ENCODE data around the gene CFP. TPM values are rescaled to one million over a fixed set of nuclear protein-coding genes. Genes with fewer than 3 reads are reported as not detected.

The CFP gene
- total and polyA plus RNA-seq, 8 donors = 4.2 to 25.4 (median 6.3) TPM

DNA sequence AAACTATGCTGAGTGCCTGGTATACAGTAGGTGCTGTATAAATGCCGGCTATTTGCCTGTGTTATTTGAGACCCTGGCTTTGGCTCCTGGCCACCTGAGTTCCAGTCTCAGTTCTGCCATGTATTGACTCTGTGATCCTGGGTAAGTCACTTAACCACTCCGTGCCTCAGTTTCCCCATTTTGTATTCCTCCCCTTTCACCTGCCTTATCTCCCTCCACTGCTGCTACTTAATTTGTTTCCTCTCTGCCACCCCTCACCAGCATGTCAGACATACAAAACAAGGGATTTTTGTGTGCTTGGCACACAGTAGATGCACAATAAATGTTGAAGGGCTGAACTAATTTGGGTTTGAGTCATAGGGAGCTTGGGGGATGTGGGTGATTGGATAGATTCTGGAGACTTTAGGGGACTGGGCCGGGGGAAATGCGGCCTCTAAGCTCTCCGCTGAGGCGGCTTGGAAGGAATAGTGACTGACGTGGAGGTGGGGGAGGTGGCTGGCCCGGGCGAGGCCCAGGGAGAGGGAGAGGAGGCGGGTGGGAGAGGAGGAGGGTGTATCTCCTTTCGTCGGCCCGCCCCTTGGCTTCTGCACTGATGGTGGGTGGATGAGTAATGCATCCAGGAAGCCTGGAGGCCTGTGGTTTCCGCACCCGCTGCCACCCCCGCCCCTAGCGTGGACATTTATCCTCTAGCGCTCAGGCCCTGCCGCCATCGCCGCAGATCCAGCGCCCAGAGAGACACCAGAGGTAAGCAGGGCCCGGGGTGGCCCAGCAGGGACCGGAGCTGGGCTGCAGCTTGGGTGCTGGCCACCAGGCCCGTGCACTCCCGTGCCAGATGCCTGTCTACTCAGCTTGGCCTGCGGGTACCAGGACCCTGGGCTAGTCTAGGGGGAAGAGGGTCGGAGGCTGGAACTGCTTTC is 47.7 kb downstream of the CFP start, which contains the start of gene TIMP1:
Gene TIMP1 (plus strand): TSS at position 706 of the 917 bp plus-strand sequence. CDS start 980 bp downstream, outside the sequence.
- Histone ChIP-seq H3K36me3 (peaks cover 0 to 19% of the 10 kb centered on the region in 2 donors), H3K9me3 (no peaks in the 10 kb centered on the region), H3K4me1 (peaks cover 4 to 39% of the 10 kb centered on the region in 2 donors), H3K27me3 (no peaks in the 10 kb centered on the region), H3K27ac (peak within 1 kb of the TSS; percentile 74 to 82), H3K4me3 (peak within 1 kb of the TSS; percentile 27 to 52)
- DNase-seq = peak; percentile 75 to 95 (median 91)
- TF ChIP-seq, protein P1, sequence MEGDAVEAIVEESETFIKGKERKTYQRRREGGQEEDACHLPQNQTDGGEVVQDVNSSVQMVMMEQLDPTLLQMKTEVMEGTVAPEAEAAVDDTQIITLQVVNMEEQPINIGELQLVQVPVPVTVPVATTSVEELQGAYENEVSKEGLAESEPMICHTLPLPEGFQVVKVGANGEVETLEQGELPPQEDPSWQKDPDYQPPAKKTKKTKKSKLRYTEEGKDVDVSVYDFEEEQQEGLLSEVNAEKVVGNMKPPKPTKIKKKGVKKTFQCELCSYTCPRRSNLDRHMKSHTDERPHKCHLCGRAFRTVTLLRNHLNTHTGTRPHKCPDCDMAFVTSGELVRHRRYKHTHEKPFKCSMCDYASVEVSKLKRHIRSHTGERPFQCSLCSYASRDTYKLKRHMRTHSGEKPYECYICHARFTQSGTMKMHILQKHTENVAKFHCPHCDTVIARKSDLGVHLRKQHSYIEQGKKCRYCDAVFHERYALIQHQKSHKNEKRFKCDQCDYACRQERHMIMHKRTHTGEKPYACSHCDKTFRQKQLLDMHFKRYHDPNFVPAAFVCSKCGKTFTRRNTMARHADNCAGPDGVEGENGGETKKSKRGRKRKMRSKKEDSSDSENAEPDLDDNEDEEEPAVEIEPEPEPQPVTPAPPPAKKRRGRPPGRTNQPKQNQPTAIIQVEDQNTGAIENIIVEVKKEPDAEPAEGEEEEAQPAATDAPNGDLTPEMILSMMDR (IDR thresholded peaks at IDR 0.05) = no peak
- intact Hi-C loops (cut with DNase I) = no loop called here
- peak; percentile 90 for ATAC-seq

DNA sequence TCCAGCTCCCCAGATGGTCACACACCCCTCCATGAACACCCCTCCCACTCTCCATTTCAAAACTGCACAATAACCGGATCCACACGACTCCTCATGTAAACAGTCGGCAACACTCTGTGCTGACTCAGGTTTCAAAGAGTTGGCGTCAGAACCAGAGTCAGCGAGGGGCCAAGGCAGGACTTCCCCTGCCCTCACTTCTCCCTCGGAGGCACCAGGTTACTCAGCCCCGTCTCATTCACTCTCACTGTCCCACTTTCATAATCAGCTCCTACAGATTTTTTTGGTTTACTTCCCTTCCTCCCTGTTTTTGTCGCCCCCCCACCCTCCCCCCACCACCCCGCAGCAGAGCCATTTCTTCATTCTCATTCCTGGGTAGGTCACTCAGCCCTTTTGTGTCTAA is 50.2 kb downstream of the CFP start:
- intact Hi-C loops (cut with DNase I) = no loop called here
- Histone ChIP-seq H3K9me3 (no peaks in the 10 kb centered on the region), H3K36me3 (no peaks in the 10 kb centered on the region), H3K27me3 (peaks cover 0 to 1% of the 10 kb centered on the region in 2 donors), H3K4me1 (peaks cover 4 to 39% of the 10 kb centered on the region in 2 donors), H3K27ac (peak overlapping the region in 1 of 2 donors; percentile 61), H3K4me3 (no peak overlapping the region)
- DNase-seq (peak in 1 of 4 donors; percentile 70), ATAC-seq (peak; percentile 58)
- TF ChIP-seq, protein P1 (IDR thresholded peaks at IDR 0.05) = no peak

DNA sequence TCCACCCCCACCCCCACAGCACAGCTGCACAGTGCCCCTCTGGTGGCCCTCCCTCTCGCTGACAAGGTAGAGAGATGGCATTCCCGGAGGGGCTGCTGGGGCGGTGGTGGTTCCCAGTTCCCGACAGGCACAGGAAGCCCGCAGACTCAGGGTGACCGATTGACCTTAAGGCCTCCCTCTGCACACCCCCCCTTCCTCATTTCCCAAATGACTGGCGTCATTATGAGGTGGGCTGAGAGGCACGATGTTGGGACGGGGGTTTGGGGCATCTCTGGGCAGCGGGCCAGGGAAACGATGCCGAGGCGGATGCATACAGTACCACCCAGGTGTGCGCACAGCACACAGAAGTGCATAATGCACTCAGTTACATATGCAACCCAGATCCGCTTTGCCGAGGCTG is 51.0 kb downstream of the CFP start:
- intact Hi-C loops (cut with DNase I) = no loop called here
- Histone ChIP-seq H3K4me1 (peaks cover 4 to 39% of the 10 kb centered on the region in 2 donors), H3K27ac (peak overlapping the region in 1 of 2 donors; percentile 61), H3K9me3 (no peaks in the 10 kb centered on the region), H3K27me3 (peaks cover 0 to 9% of the 10 kb centered on the region in 2 donors), H3K36me3 (no peaks in the 10 kb centered on the region), H3K4me3 (no peak overlapping the region)
- TF ChIP-seq, protein P1 (IDR thresholded peaks at IDR 0.05) = no peak
- peak; percentile 9 for ATAC-seq
- peak in 1 of 4 donors; percentile 53 for DNase-seq

DNA sequence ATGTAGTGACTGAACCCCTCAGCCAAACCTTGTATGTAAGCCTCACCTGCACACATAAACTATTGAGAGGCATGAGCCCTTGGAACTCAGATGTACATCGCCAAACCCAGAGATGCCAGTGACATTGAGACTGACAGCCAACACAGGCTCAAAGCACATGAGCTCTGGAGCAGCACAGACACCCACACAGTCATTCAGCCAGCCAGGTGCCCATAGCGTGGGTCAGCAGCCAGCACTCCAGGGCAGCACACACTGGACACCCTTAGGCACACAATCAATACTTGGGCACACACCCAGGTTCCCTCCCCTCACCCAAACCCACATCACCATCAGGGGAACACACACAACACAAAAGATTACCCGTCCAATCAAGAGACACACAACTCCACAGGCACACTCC is 51.8 kb downstream of the CFP start:
- intact Hi-C loops (cut with DNase I) = no loop called here
- H3K4me1 ChIP-seq = peaks cover 4 to 36% of the 10 kb centered on the region in 2 donors
- no peak for ATAC-seq
- no peaks in the 10 kb centered on the region for H3K9me3 ChIP-seq
- H3K27me3 ChIP-seq = peaks cover 0 to 10% of the 10 kb centered on the region in 2 donors
- TF ChIP-seq, protein P1 (IDR thresholded peaks at IDR 0.05) = no peak
- H3K36me3 ChIP-seq = no peaks in the 10 kb centered on the region
- no peak overlapping the region for H3K27ac ChIP-seq
- no peak for DNase-seq
- no peak overlapping the region for H3K4me3 ChIP-seq

DNA sequence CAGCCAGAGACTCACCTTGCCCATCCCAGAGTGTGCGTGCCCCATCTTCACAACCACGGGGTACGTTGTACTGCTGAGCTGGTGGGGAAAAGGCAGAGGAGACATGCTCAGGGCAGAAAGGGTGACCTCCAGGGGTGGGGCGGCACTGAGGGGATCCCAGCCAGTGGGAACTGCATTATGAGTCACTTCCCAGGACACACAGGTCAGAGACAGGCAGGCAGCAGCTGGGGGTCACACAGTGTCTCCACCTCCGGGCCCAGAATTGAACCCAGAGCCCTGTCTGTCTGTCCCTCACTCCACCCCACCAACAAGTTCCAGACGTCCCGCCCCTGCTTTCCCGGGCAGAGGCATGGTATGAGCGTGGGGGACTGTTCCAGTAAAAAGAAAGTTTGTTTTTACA is 52.3 kb downstream of the CFP start:
- Histone ChIP-seq H3K36me3 (no peaks in the 10 kb centered on the region), H3K4me3 (no peak overlapping the region), H3K4me1 (peaks cover 4 to 36% of the 10 kb centered on the region in 2 donors), H3K27me3 (peaks cover 0 to 10% of the 10 kb centered on the region in 2 donors), H3K27ac (no peak overlapping the region), H3K9me3 (no peaks in the 10 kb centered on the region)
- intact Hi-C loops (cut with DNase I) = no loop called here
- no peak for DNase-seq
- ATAC-seq = no peak
- TF ChIP-seq, protein P1 (IDR thresholded peaks at IDR 0.05) = no peak
